H1 (cell line): ENCODE results near the gene CKS1B. TPM values are rescaled to one million over a fixed set of nuclear protein-coding genes. Genes with fewer than 3 reads are reported as not detected.

ENCODE experiments used
- CTCF ChIA-PET: fragments of 300-600 bp; sonication (Branson Sonifier 250); formaldehyde crosslinking; loops from one replicate; lab custom pipeline; 2021; ENCODE audit not compliant: partially characterized antibody; lab: Charles Lee
- POLR2A ChIA-PET: fragments of 300-600 bp; sonication (Branson Sonifier 250); formaldehyde crosslinking; loops from one replicate; lab custom pipeline; 2021; ENCODE audit warnings: inconsistent platforms; ENCODE audit not compliant: partially characterized antibody; lab: Charles Lee
- DNase-seq, 2 experiments: peaks; one replicate each; pipeline versions ENCODE4 v3.0.0 to v3.0.0-alpha.2; 2010 to 2022; ENCODE audit warnings: low spot score in 2 of 2, low read depth in 1 of 2, mixed read lengths in 1 of 2
- FAIRE-seq: peaks from 2 replicates; lab custom pipeline; 2011; peaks lifted over from hg19 to GRCh38; lab: Jason Lieb, UNC
- H2AFZ ChIP-seq: 2 replicates; pipeline ENCODE4 v1.8.1; 2012; ENCODE audit warnings: low read length, inconsistent platforms
- H2AK5ac ChIP-seq: 2 replicates; pipeline ENCODE4 v1.6.1; 2013; ENCODE audit warnings: low read depth, low read length
- H2BK120ac ChIP-seq: replicated peaks from 2 replicates; pipeline ENCODE3; 2013; ENCODE audit warnings: low read depth, low read length, inconsistent platforms
- H2BK12ac ChIP-seq: 2 replicates; pipeline ENCODE4 v1.6.1; 2013; ENCODE audit warnings: low read depth, low read length
- H2BK15ac ChIP-seq: 2 replicates; pipeline ENCODE4 v1.6.1; 2013; ENCODE audit warnings: low read length
- H2BK20ac ChIP-seq: 2 replicates; pipeline ENCODE4 v1.6.1; 2013; ENCODE audit warnings: low read length
- H2BK5ac ChIP-seq: 2 replicates; pipeline ENCODE4 v1.6.1; 2013; ENCODE audit warnings: low read depth, low read length
- H3K14ac ChIP-seq: 2 replicates; pipeline ENCODE4 v1.6.1; 2013; ENCODE audit warnings: inconsistent platforms; ENCODE audit not compliant: insufficient read length
- H3K18ac ChIP-seq: 2 replicates; pipeline ENCODE4 v1.6.1; 2013; ENCODE audit warnings: low read length; ENCODE audit errors: extremely low read depth
- H3K23ac ChIP-seq: 2 replicates; pipeline ENCODE4 v1.6.1; 2013; ENCODE audit warnings: inconsistent platforms; ENCODE audit not compliant: insufficient read length
- H3K23me2 ChIP-seq: 2 replicates; pipeline ENCODE4 v1.6.1; 2013; ENCODE audit warnings: low read depth, low read length
- H3K27ac ChIP-seq: 2 replicates; pipeline ENCODE4 v1.6.1; 2011; ENCODE audit warnings: low read depth, low read length, inconsistent platforms
- H3K27me3 ChIP-seq, 4 experiments: replicated peaks in 1 of 4; 1 replicate in 1 of 4; 2 replicates in 3 of 4; pipeline versions ENCODE4 v1.6.1 to v1.8.1; 2011 to 2013; ENCODE audit warnings: low read length in 3 of 4, mild to moderate bottlenecking in 3 of 4, inconsistent platforms in 2 of 4, mixed read lengths in 2 of 4, moderate library complexity in 1 of 4; ENCODE audit not compliant: control insufficient read depth in 3 of 4, insufficient read depth in 3 of 4; ENCODE audit errors: extremely low read depth in 1 of 4
- H3K36me3 ChIP-seq, 4 experiments: 2 replicates each; pipeline versions ENCODE4 v1.6.1 to v1.8.1; 2011 to 2013; ENCODE audit warnings: mild to moderate bottlenecking in 4 of 4, low read length in 3 of 4, moderate library complexity in 2 of 4, control low read depth in 1 of 4, inconsistent platforms in 1 of 4; ENCODE audit not compliant: insufficient read depth in 4 of 4, control insufficient read depth in 2 of 4
- H3K4ac ChIP-seq: replicated peaks from 2 replicates; pipeline ENCODE3; 2013; ENCODE audit warnings: low read length, low read depth, mixed read lengths, inconsistent platforms; ENCODE audit not compliant: insufficient read length
- H3K4me1 ChIP-seq, 4 experiments: replicated peaks in 1 of 4; 1 replicate in 1 of 4; 2 replicates in 3 of 4; pipeline versions ENCODE4 v1.6.1 to v1.8.1; 2011 to 2013; ENCODE audit warnings: low read length in 3 of 4, inconsistent platforms in 2 of 4, mixed read lengths in 1 of 4; ENCODE audit not compliant: insufficient read depth in 4 of 4, control insufficient read depth in 3 of 4
- H3K4me2 ChIP-seq, 2 experiments: 2 replicates each; pipeline versions ENCODE4 v1.6.1 to v1.8.1; 2011 to 2013; ENCODE audit warnings: low read depth in 2 of 2, low read length in 2 of 2, control low read depth in 1 of 2, inconsistent platforms in 1 of 2, mild to moderate bottlenecking in 1 of 2; ENCODE audit not compliant: insufficient read depth in 1 of 2
- H3K4me3 ChIP-seq, 4 experiments: fragments of 200-600, 300-600 bp in 1 of 4; sonication (generic), shearing (Covaris generic), sonication (Bioruptor Twin) in 1 of 4; 2 replicates each; pipeline versions ENCODE4 v1.5.1 to v1.8.1; 2011 to 2016; ENCODE audit warnings: low read length in 4 of 4, low read depth in 3 of 4, control low read depth in 2 of 4, inconsistent platforms in 2 of 4, mild to moderate bottlenecking in 2 of 4, mixed read lengths in 1 of 4, moderate library complexity in 1 of 4; ENCODE audit not compliant: insufficient read depth in 2 of 4; ENCODE audit errors: extremely low read depth in 1 of 4
- H3K56ac ChIP-seq: replicated peaks from 2 replicates; pipeline ENCODE3; 2013; ENCODE audit warnings: low read depth, mild to moderate bottlenecking, mixed read lengths, low read length, inconsistent platforms; ENCODE audit not compliant: insufficient read length
- H3K79me1 ChIP-seq: 2 replicates; pipeline ENCODE4 v1.6.1; 2013; ENCODE audit warnings: low read depth, low read length, control low read depth
- H3K79me2 ChIP-seq, 2 experiments: 2 replicates each; pipeline versions ENCODE4 v1.6.1 to v1.8.1; 2012 to 2013; ENCODE audit warnings: low read length in 2 of 2, mild to moderate bottlenecking in 2 of 2, inconsistent platforms in 1 of 2; ENCODE audit not compliant: insufficient read depth in 2 of 2, control insufficient read depth in 1 of 2
- H3K9ac ChIP-seq, 4 experiments: replicated peaks in 1 of 4; 1 replicate in 1 of 4; 2 replicates in 3 of 4; pipeline versions ENCODE4 v1.6.1 to v1.8.1; 2011 to 2013; ENCODE audit warnings: low read depth in 3 of 4, low read length in 3 of 4, control low read depth in 2 of 4, mild to moderate bottlenecking in 2 of 4, moderate library complexity in 2 of 4, inconsistent platforms in 1 of 4; ENCODE audit errors: extremely low read depth in 1 of 4
- H3K9me3 ChIP-seq, 2 experiments: 2 replicates each; pipeline versions ENCODE4 v1.6.1 to v1.8.1; 2012 to 2013; ENCODE audit warnings: mild to moderate bottlenecking in 2 of 2, moderate library complexity in 2 of 2, control low read depth in 1 of 2, inconsistent platforms in 1 of 2, low read depth in 1 of 2, low read length in 1 of 2, mixed read lengths in 1 of 2; ENCODE audit not compliant: insufficient read depth in 2 of 2
- H4K20me1 ChIP-seq, 2 experiments: replicated peaks in 1 of 2; 2 replicates each; pipeline versions ENCODE3 to v1.8.1; 2011 to 2013; ENCODE audit warnings: inconsistent platforms in 2 of 2, low read length in 2 of 2, mild to moderate bottlenecking in 1 of 2; ENCODE audit not compliant: insufficient read depth in 2 of 2, control insufficient read depth in 1 of 2
- H4K5ac ChIP-seq: 2 replicates; pipeline ENCODE4 v1.6.1; 2013; ENCODE audit warnings: low read length, low read depth, mixed read lengths, inconsistent platforms; ENCODE audit not compliant: insufficient read length
- H4K8ac ChIP-seq: 2 replicates; pipeline ENCODE4 v1.8.0; 2013; ENCODE audit warnings: mild to moderate bottlenecking, moderate library complexity, low read length, inconsistent platforms; ENCODE audit not compliant: insufficient read depth; ENCODE audit errors: extremely low read depth
- H4K91ac ChIP-seq: replicated peaks from 2 replicates; pipeline ENCODE3; 2013; ENCODE audit warnings: low read length, mixed read lengths, inconsistent platforms; ENCODE audit not compliant: insufficient read length
- CTBP2 ChIP-seq: IDR thresholded peaks from 2 replicates; pipeline ENCODE4 v1.7.0; 2011; ENCODE audit warnings: borderline replicate concordance, mild to moderate bottlenecking, moderate library complexity, mixed read lengths, low read length; ENCODE audit not compliant: insufficient read depth, insufficient read length
- JUND ChIP-seq: IDR thresholded peaks from 2 replicates; pipeline ENCODE4 v1.6.1; 2011; ENCODE audit warnings: mild to moderate bottlenecking, improper control_type of control experiment, low read length
- POLR2A ChIP-seq, 2 experiments: IDR thresholded peaks; 1 replicate in 1 of 2; 2 replicates in 1 of 2; pipeline ENCODE4 v1.6.1; 2011; ENCODE audit warnings: low read depth in 2 of 2, low read length in 2 of 2, mild to moderate bottlenecking in 2 of 2; ENCODE audit errors: control extremely low read depth in 1 of 2
- POLR2AphosphoS5 ChIP-seq: IDR thresholded peaks from 2 replicates; pipeline ENCODE4 v1.6.1; 2011; ENCODE audit warnings: low read depth, low read length
- WGBS, 2 experiments: shearing (Covaris generic) in 1 of 2; methylation state at CpG; one replicate each; pipeline versions ENCODE4 v1.1.6 to v1.1.7; 2013 to 2015; ENCODE audit warnings: low lambda C conversion rate in 2 of 2, mixed read lengths in 2 of 2, inconsistent platforms in 1 of 2, low coverage in 1 of 2, missing lambda C conversion rate in 1 of 2; ENCODE audit not compliant: insufficient replicate concordance in 2 of 2, insufficient coverage in 1 of 2, insufficient read length in 1 of 2; ENCODE audit errors: extremely low coverage in 1 of 2, missing lambda C conversion rate in 1 of 2; 5-methylcytosine and 5-hydroxymethylcytosine counted together
- polyA plus RNA-seq, 7 experiments: library from polyadenylated mRNA; depleted of rRNA in 3 of 7; stranded (reverse) in 5 of 7; unstranded in 2 of 7; fragments of >200 nt in 5 of 7; fragments of 200-250 nt in 2 of 7; gene quantifications; 1 replicate in 5 of 7; 2 replicates in 1 of 7; 4 replicates in 1 of 7; pipeline versions ENCODE4 v1.2.1 to v1.2.3, GENCODE V29; 2011 to 2013; ENCODE audit warnings: missing spikeins in 2 of 7, mixed read lengths in 2 of 7
- total RNA-seq: library from RNA; stranded (reverse); fragmentation: NEBNext Ultra II Directional; extraction: Animal tissue kit (Norgen Biotek cat#: 25700); gene quantifications from 2 replicates; pipeline ENCODE4 v1.2.1, GENCODE V29; 2021
- TF ChIP-seq, protein P1 (sequence below): IDR thresholded peaks from 2 replicates; pipeline ENCODE4 v1.6.1; 2012; ENCODE audit warnings: inconsistent platforms

CKS1B gene
- total and polyA plus RNA-seq, 2 of the 8 experiments (the other 6 are each of a cell fraction or from before 2014, with no cell fraction given): 294 to 1,025 TPM

DNA sequence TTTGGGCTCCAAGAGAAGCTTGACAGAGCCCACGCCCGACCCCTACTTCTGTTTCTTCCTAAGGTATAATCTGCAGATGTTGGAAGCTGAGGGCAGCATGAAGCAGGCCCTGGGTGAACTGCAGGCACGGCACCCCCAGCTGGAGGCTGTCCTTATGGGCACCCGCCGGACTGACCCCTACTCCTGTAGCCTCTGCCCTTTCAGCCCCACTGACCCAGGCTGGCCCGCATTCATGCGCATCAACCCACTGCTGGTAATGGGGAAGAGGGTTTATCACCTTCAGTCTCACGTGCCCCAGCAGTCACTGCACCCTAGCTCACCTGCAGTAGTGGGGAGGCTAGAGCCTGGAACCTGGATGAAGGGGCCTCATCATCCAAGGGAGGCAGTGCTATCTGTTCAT is 15.8 kb downstream of the CKS1B start:
- H3K79me2 ChIP-seq: peaks cover 0 to 32% of the 10 kb centered on the region in 2 experiments; a peak in 3 of 4 replicates
- no peak overlapping the region for H3K9ac ChIP-seq
- H2AFZ ChIP-seq: no peak overlapping the region
- H2BK5ac ChIP-seq: no peak overlapping the region
- H3K23me2 ChIP-seq: no peaks in the 10 kb centered on the region; the same call in 1 of the 2 replicates
- POLR2A ChIA-PET: interaction anchor here (1.2 to 42.8 kb wide), 4 partner anchors 5 to 54 kb away, joined by 3 to 702 read pairs (median 682); partner anchors contain the start of genes CKS1B, FLAD1, LENEP and PBXIP1
- DNase-seq (no peak), FAIRE-seq (no peak)
- no peak for TF ChIP-seq CTBP2
- TF ChIP-seq POLR2A (IDR thresholded peaks at IDR 0.05; ENCODE audit: control extremely low read depth in 1 of 2, low read depth in 2 of 2, low read length in 2 of 2): peak in 1 of 2 experiments; percentile 58; a peak in 2 of 3 replicates
- peak; percentile 30; the same call in 1 of the 2 replicates for TF ChIP-seq POLR2AphosphoS5
- TF ChIP-seq JUND: no peak
- TF ChIP-seq, protein P1, sequence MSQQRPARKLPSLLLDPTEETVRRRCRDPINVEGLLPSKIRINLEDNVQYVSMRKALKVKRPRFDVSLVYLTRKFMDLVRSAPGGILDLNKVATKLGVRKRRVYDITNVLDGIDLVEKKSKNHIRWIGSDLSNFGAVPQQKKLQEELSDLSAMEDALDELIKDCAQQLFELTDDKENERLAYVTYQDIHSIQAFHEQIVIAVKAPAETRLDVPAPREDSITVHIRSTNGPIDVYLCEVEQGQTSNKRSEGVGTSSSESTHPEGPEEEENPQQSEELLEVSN: no peak
- no peak overlapping the region for H2BK20ac ChIP-seq
- no peak overlapping the region for H3K14ac ChIP-seq
- H3K23ac ChIP-seq: no peak overlapping the region
- H3K4me2 ChIP-seq: no peak overlapping the region
- no peaks in the 10 kb centered on the region for H3K27me3 ChIP-seq
- H3K18ac ChIP-seq: no peak overlapping the region
- no peak overlapping the region for H2BK15ac ChIP-seq
- no peak overlapping the region for H4K5ac ChIP-seq
- H2BK120ac ChIP-seq: no peak overlapping the region
- peak overlapping the region; percentile 37; the same call in 1 of the 2 replicates for H4K8ac ChIP-seq
- no peak overlapping the region for H2BK12ac ChIP-seq
- H3K9me3 ChIP-seq: no peaks in the 10 kb centered on the region
- peaks cover 15 to 22% of the 10 kb centered on the region in 2 experiments for H4K20me1 ChIP-seq
- no peak overlapping the region for H3K27ac ChIP-seq
- H3K4me1 ChIP-seq: peaks cover 0 to 7% (median 3%) of the 10 kb centered on the region in 4 experiments; a peak in 3 of 7 replicates
- H3K79me1 ChIP-seq: peaks cover 4% of the 10 kb centered on the region; the same call in 1 of the 2 replicates
- no peak overlapping the region for H3K4me3 ChIP-seq
- CTCF ChIA-PET: interaction anchor here (0.9 to 2.0 kb wide), 5 partner anchors 13 to 84 kb away, joined by 3 to 8 read pairs (median 3); partner anchors contain the start of gene SHC1
- H3K4ac ChIP-seq: no peak overlapping the region
- 96% methylated on average over 8 of the region's 8 CpGs; no CpG with 5 or more reads in 1 of the 2 experiments for WGBS, 2 experiments
- H2AK5ac ChIP-seq: no peak overlapping the region
- no peak overlapping the region for H3K56ac ChIP-seq
- no peak overlapping the region for H4K91ac ChIP-seq
- H3K36me3 ChIP-seq: peaks cover 13 to 47% (median 35%) of the 10 kb centered on the region in 4 experiments
